Stimulated activated CD8-positive, alpha-beta memory T cell treated with anti-CD3 and anti-CD28 coated beads, Interleukin-15, amount 100 ng/mL, for 48 hours (primary cell): ENCODE measurements around the gene BRPF1.

Experiments used
- DNase-seq, 2 donors: peaks; one replicate each; pipeline ENCODE4 v3.0.0-alpha.2; 2020; ENCODE audit warnings: low read depth in 2 of 2

The BRPF1 gene

DNA sequence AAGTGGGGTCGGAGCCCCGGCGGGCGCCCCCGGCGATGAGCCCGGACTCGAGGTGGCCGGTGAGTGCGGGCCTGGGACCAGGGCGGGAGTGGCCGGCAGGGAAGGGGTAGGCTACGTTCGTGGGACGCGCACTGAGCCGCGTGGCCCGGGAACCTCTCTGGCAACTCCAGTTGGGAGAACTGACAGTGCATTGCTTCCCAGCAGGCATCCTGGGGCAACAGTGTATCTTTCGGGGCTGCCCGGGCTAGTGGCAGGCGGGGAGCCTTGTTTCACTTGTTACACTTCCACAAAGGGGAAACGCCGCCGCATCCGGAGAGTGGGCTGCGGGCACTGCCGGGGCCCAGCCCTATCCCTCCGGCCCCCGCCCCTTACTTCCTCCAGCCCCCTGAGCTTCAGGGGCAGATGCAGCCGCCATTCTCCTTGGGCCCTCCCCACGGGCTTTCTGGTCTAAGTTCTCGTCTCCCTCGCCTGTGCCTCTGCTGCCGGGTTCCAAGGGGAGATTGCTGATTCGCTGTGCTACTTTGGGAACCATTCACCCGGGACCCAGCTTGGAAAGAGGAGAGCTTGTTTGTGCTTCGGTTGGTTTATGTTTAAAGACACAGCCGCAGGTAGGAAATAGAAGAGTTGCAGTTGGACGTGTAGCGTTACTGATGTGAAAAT lies 675 bp downstream of the BRPF1 start:
- peak in 1 of 2 donors; percentile 40 for DNase-seq

DNA sequence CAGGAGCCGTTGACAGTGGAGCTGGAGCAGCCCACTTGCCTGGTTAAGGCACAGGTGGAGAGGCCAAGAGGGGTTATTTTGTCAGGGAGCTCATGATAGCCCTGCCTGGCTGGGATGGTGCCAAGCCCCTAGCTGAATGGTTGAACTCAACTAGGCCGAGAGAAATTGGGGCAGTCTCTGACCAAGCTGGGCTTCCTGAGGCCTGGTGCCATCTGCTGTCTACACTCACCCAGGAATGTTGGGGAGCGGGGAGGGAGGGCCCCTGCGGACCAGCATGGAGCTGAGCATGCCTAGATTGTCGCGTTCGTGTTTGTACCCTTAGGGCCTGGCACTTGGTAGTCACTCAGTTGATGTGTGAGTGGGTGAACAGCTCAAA lies 1.2 kb downstream of the BRPF1 start:
- no peak for DNase-seq

GRCh38 chr3:9736831-9737230 lies 5.3 kb downstream of the BRPF1 start:
- DNase-seq = no peak

- DNase-seq = no peak
These were observed 7.6 kb downstream of the BRPF1 start for GRCh38 chr3:9739181-9739580.

- DNase-seq = no peak
These were observed 11.0 kb downstream of the BRPF1 start for GRCh38 chr3:9742560-9742959.

DNA sequence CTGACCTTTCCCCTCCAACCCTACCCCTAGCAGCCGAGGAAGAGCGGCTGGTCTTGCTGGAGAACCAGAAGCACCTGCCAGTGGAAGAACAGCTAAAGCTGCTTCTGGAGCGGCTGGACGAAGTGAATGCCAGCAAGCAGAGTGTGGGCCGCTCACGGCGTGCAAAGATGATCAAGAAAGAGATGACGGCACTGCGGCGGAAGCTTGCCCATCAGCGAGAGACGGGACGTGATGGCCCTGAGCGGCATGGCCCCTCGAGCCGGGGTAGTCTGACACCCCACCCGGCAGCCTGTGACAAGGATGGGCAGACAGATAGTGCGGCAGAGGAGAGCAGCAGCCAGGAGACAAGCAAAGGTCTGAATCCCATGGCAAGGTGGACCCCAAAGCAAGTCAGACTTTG lies 12.0 kb downstream of the BRPF1 start:
- no peak for DNase-seq

- DNase-seq = no peak
These were observed 12.6 kb downstream of the BRPF1 start for GRCh38 chr3:9744162-9744561.

GRCh38 chr3:9745521-9745920 lies 14.0 kb downstream of the BRPF1 start:
- no peak for DNase-seq

DNA sequence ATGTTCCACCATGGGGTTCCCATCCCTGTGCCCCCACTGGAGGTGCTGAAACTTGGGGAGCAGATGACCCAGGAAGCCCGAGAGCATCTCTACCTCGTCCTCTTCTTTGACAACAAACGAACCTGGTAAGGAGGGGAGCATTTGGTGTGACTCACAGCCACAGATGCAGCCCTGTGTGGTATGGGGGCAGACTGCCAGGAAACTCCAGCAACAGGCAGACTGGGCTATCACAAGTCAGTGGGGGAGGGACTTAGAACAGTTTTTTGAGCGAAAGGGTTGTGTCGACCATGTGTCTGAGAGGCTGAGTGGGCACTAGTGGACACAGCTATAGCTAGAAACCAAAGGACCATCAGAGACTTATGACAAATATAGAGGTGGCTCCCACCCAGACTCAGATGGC lies 14.8 kb downstream of the BRPF1 start:
- peak in 1 of 2 donors; percentile 40 for DNase-seq

- no peak for DNase-seq
These were observed 15.7 kb downstream of the BRPF1 start for GRCh38 chr3:9747267-9747666.

- DNase-seq = no peak
These were observed 16.5 kb downstream of the BRPF1 start for GRCh38 chr3:9748031-9748430.

- DNase-seq = no peak
These were observed 17.7 kb downstream of the BRPF1 start for GRCh38 chr3:9749296-9749644.

- peak; percentile 94 to 96 for DNase-seq
These were observed 18.4 kb downstream of the BRPF1 start, which contains the start of gene OGG1 for GRCh38 chr3:9749645-9750555. OGG1 (plus strand) TSS chr3:9749952; CDS start chr3:9750287, 335 bp downstream.

- DNase-seq = no peak
These were observed 19.2 kb downstream of the BRPF1 start for GRCh38 chr3:9750556-9751411.

DNA sequence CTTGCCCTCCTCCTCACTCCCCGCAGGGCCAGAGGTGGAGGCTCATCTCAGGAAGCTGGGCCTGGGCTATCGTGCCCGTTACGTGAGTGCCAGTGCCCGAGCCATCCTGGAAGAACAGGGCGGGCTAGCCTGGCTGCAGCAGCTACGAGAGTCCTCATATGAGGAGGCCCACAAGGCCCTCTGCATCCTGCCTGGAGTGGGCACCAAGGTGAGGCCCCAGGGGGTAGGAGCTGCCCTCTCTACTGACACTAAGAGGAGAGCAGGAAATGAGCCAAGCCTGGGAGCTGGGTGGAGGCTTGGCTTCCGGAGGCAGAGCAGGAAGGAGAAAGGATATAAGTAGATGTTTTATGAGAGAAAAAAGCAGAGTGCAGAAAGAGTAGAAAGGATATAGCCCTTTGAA lies 23.1 kb downstream of the BRPF1 start:
- no peak for DNase-seq

GRCh38 chr3:9757427-9757826 lies 25.9 kb downstream of the BRPF1 start:
- no peak for DNase-seq

DNA sequence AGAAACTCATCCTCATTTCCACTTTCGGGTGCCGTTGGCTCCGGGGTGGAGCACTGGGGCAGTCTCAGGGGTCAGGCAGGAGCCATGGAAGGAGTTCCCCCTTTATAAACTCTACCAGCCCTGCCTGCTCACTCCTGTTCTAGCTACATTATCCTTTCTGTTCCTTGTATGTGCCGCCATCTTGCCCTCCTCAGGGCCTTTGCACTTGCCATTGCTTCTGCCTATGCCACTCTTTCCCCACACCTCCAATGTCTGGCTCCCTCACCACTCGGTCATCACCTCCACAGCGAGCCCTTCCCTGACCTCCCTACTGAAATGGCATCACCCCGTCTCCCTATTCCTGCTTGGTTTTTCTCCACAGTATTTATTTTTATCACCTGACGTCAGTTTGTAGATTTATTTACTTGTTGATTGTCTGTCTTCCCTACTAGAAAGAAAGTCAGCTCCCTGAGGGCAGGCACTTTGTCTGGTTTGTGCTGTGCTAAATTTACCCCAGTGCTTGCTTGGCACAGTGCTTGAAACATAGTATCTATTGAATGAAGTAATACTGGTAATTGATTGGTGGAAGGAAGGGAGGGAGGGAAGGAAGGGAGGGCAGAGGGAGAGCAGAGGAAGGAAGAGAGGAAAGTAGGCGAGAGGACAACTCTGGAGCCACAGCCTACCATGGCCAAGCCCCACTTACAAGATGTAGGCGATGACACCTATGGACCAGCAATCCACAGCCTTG lies 29.4 kb downstream of the BRPF1 start:
- DNase-seq = no peak

DNA sequence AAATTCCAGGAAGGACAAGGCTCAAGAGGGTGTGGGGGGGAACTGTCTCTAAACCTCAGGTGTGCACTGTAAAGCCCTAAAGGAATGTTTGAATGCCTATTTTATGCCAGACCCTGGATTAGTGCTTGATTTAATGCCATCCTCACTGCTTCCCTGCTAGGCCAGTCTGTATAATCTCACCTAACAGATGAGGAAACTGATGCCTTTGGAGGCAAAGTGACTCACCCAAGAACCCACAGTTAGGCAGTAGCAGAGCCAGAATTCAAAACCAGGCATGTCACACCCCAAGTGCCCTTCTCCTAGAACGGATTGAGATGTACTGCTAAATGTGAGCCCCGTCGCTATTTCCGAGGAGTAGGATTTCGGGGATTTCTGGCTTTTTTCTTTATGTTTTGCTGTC lies 30.4 kb downstream of the BRPF1 start:
- DNase-seq = no peak

- DNase-seq = no peak
These were observed 31.3 kb downstream of the BRPF1 start for GRCh38 chr3:9762871-9763270.

DNA sequence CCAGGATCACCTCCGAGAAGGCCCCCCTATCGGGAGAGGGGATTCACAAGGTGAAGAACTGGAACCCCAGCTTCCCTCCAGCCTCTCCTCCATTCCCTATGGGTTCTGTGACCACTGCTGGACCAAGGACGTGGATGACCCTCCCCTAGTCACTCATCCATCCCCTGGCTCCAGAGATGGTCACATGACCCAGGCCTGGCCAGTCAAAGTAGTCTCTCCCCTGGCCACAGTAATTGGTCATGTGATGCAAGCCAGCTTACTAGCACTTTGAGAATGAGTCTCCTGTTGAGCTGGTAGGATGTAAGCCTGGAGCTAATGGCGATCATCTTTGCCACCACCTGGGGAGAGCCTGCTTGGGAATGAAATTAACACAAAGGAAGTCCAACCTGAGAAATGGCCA lies 34.3 kb downstream of the BRPF1 start:
- DNase-seq = no peak

GRCh38 chr3:9767418-9767817 lies 35.9 kb downstream of the BRPF1 start:
- no peak for DNase-seq
